HUES6 (cell line): Measurements from ENCODE around the gene ABHD8.

ENCODE experiments used
- H3K27ac ChIP-seq: 2 replicates; pipeline ENCODE4 v1.7.0; 2013; ENCODE audit warnings: low read depth, mild to moderate bottlenecking, low read length, inconsistent platforms
- H3K27me3 ChIP-seq: 2 replicates; pipeline ENCODE4 v1.6.1; 2013; ENCODE audit warnings: low read length; ENCODE audit not compliant: control insufficient read depth, insufficient read depth
- H3K36me3 ChIP-seq: 2 replicates; pipeline ENCODE4 v1.6.1; 2013; ENCODE audit warnings: low read length; ENCODE audit not compliant: control insufficient read depth, insufficient read depth
- H3K4me1 ChIP-seq: 2 replicates; pipeline ENCODE4 v1.6.1; 2013; ENCODE audit warnings: low read length; ENCODE audit not compliant: control insufficient read depth, insufficient read depth
- H3K4me3 ChIP-seq: 2 replicates; pipeline ENCODE4 v1.5.1; 2013; ENCODE audit warnings: low read depth, low read length
- H3K9ac ChIP-seq: one replicate; pipeline ENCODE4 v1.6.1; 2013; ENCODE audit warnings: mild to moderate bottlenecking, low read length
- H3K9me3 ChIP-seq: 2 replicates; pipeline ENCODE4 v1.6.1; 2013; ENCODE audit warnings: low read depth, low read length; ENCODE audit not compliant: control insufficient read depth, insufficient read depth

Gene ABHD8

GRCh38 chr19:17325881-17326594 is 22.8 kb upstream of the ABHD8 start:
- Histone ChIP-seq H3K36me3 (peaks cover 26% of the 10 kb centered on the region), H3K27ac (no peak overlapping the region; the same call in 1 of the 2 replicates), H3K9me3 (no peaks in the 10 kb centered on the region)

GRCh38 chr19:17325133-17325532 is 21.9 kb upstream of the ABHD8 start:
- H3K9ac ChIP-seq = no peak overlapping the region
- no peak overlapping the region for H3K27ac ChIP-seq
- H3K36me3 ChIP-seq = peaks cover 33% of the 10 kb centered on the region
- H3K27me3 ChIP-seq = peaks cover 13% of the 10 kb centered on the region
- H3K9me3 ChIP-seq = no peaks in the 10 kb centered on the region
- no peak overlapping the region for H3K4me3 ChIP-seq
- peaks cover 13% of the 10 kb centered on the region for H3K4me1 ChIP-seq

More at GRCh38 chr19:17325881-17326594, 22.8 kb upstream of the ABHD8 start:
- peak overlapping the region; percentile 59; the same call in 1 of the 2 replicates for H3K4me3 ChIP-seq
- peaks cover 16% of the 10 kb centered on the region for H3K27me3 ChIP-seq
- H3K4me1 ChIP-seq = peaks cover 13% of the 10 kb centered on the region
- H3K9ac ChIP-seq = peak overlapping the region; percentile 55

- Histone ChIP-seq H3K27ac (no peak overlapping the region), H3K4me1 (peaks cover 13% of the 10 kb centered on the region), H3K9ac (no peak overlapping the region), H3K4me3 (no peak overlapping the region), H3K9me3 (no peaks in the 10 kb centered on the region), H3K36me3 (peaks cover 38% of the 10 kb centered on the region), H3K27me3 (peaks cover 8% of the 10 kb centered on the region)
These were observed 21.3 kb upstream of the ABHD8 start for GRCh38 chr19:17324357-17325114.

GRCh38 chr19:17323964-17324332 is 20.7 kb upstream of the ABHD8 start:
- H3K9me3 ChIP-seq = no peaks in the 10 kb centered on the region
- H3K36me3 ChIP-seq = peaks cover 44% of the 10 kb centered on the region
- H3K4me3 ChIP-seq = no peak overlapping the region
- H3K4me1 ChIP-seq = peaks cover 13% of the 10 kb centered on the region
- no peak overlapping the region for H3K9ac ChIP-seq
- H3K27ac ChIP-seq = no peak overlapping the region
- H3K27me3 ChIP-seq = peaks cover 2% of the 10 kb centered on the region; the same call in 1 of the 2 replicates

- H3K4me3 ChIP-seq = no peak overlapping the region
- no peaks in the 10 kb centered on the region for H3K9me3 ChIP-seq
- no peak overlapping the region for H3K27ac ChIP-seq
- H3K4me1 ChIP-seq = peaks cover 13% of the 10 kb centered on the region
- H3K27me3 ChIP-seq = no peaks in the 10 kb centered on the region
- H3K36me3 ChIP-seq = peaks cover 46% of the 10 kb centered on the region
- H3K9ac ChIP-seq = no peak overlapping the region
These were observed 20.2 kb upstream of the ABHD8 start for GRCh38 chr19:17323300-17323963.

- Histone ChIP-seq H3K9ac (no peak overlapping the region), H3K36me3 (peaks cover 46% of the 10 kb centered on the region), H3K27me3 (no peaks in the 10 kb centered on the region), H3K4me1 (peaks cover 13% of the 10 kb centered on the region), H3K9me3 (no peaks in the 10 kb centered on the region), H3K4me3 (no peak overlapping the region), H3K27ac (no peak overlapping the region)
These were observed 19.6 kb upstream of the ABHD8 start for GRCh38 chr19:17322854-17323253.

- Histone ChIP-seq H3K36me3 (peaks cover 46% of the 10 kb centered on the region), H3K9ac (no peak overlapping the region), H3K4me1 (peaks cover 7% of the 10 kb centered on the region; the same call in 1 of the 2 replicates), H3K4me3 (no peak overlapping the region), H3K9me3 (no peaks in the 10 kb centered on the region), H3K27me3 (no peaks in the 10 kb centered on the region), H3K27ac (no peak overlapping the region)
These were observed 18.6 kb upstream of the ABHD8 start for GRCh38 chr19:17321655-17322489.

GRCh38 chr19:17320435-17320834 is 17.2 kb upstream of the ABHD8 start:
- Histone ChIP-seq H3K4me1 (no peaks in the 10 kb centered on the region), H3K27ac (no peak overlapping the region), H3K9ac (no peak overlapping the region), H3K36me3 (peaks cover 55% of the 10 kb centered on the region), H3K9me3 (no peaks in the 10 kb centered on the region), H3K27me3 (no peaks in the 10 kb centered on the region), H3K4me3 (no peak overlapping the region)

GRCh38 chr19:17319473-17320238 is 16.4 kb upstream of the ABHD8 start:
- Histone ChIP-seq H3K27ac (no peak overlapping the region), H3K4me1 (no peaks in the 10 kb centered on the region), H3K9ac (no peak overlapping the region), H3K36me3 (peaks cover 54% of the 10 kb centered on the region), H3K4me3 (no peak overlapping the region), H3K27me3 (no peaks in the 10 kb centered on the region), H3K9me3 (no peaks in the 10 kb centered on the region)

GRCh38 chr19:17318966-17319365 is 15.7 kb upstream of the ABHD8 start:
- H3K36me3 ChIP-seq = peaks cover 60% of the 10 kb centered on the region
- no peaks in the 10 kb centered on the region for H3K4me1 ChIP-seq
- no peaks in the 10 kb centered on the region for H3K9me3 ChIP-seq
- no peak overlapping the region for H3K9ac ChIP-seq
- H3K27me3 ChIP-seq = no peaks in the 10 kb centered on the region
- no peak overlapping the region for H3K27ac ChIP-seq
- no peak overlapping the region for H3K4me3 ChIP-seq
